Ovary (tissue), 3 donors: Measurements from ENCODE around the gene CFAP73.
"Not testable (repeated sequence)": the region's sequence is repeated elsewhere in the genome, so short reads cannot be mapped to it uniquely, and the experiment has no call there.

ENCODE experiments used
- EP300 ChIP-seq: sonication (generic); formaldehyde crosslinking; IDR thresholded peaks from one replicate; pipeline ENCODE4 v1.6.1; 2017; ENCODE audit warnings: antibody characterized with exemption
- POLR2A ChIP-seq: fragments of 450-650 bp; IDR thresholded peaks from one replicate; pipeline ENCODE4 v1.6.1; 2017; ENCODE audit warnings: antibody characterized with exemption, mild to moderate bottlenecking, moderate library complexity
- TF ChIP-seq, protein P1 (sequence below), 3 donors: fragments of 450-650 bp in 2 of 3; fragments of 200-600 bp in 1 of 3; IDR thresholded peaks; one replicate each; pipeline versions ENCODE4 v1.5.1 to v1.8.0; 2016 to 2022; ENCODE audit warnings: antibody characterized with exemption in 3 of 3, mild to moderate bottlenecking in 1 of 3
- donor health status: DM: no; HTN: no; CAD: no.

DNA sequence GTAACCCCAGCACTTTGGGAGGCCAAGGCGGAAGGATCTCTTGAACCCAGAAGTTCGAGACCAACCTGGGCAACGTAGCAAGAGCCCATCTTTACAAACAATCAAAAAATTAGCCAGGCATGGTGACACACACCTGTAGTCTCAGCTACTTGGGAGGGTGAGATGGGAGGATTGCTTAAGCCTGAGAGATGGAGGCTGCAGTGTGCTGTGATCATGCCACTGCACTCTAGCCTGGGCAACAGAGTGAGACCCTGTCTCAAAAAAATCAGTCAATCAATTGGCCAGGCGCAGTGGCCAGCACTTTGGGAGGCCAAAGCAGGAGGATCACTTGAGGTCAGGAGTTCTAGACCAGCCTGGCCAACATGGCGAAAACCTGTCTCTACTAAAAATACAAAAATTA, 57.3 kb downstream of the CFAP73 start:
- not testable (repeated sequence) for TF ChIP-seq POLR2A, EP300
- TF ChIP-seq, protein P1, sequence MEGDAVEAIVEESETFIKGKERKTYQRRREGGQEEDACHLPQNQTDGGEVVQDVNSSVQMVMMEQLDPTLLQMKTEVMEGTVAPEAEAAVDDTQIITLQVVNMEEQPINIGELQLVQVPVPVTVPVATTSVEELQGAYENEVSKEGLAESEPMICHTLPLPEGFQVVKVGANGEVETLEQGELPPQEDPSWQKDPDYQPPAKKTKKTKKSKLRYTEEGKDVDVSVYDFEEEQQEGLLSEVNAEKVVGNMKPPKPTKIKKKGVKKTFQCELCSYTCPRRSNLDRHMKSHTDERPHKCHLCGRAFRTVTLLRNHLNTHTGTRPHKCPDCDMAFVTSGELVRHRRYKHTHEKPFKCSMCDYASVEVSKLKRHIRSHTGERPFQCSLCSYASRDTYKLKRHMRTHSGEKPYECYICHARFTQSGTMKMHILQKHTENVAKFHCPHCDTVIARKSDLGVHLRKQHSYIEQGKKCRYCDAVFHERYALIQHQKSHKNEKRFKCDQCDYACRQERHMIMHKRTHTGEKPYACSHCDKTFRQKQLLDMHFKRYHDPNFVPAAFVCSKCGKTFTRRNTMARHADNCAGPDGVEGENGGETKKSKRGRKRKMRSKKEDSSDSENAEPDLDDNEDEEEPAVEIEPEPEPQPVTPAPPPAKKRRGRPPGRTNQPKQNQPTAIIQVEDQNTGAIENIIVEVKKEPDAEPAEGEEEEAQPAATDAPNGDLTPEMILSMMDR (IDR thresholded peaks at IDR 0.05): not testable (repeated sequence)
